EL (cell line): ENCODE measurements around the gene FUT6.
"Not testable (repeated sequence)": the region's sequence is repeated elsewhere in the genome, so short reads cannot be mapped to it uniquely, and the experiment has no call there.

Experiments
- DNase-seq: peaks from one replicate; pipeline ENCODE4 v3.0.0-alpha.2; 2016

FUT6 gene

GRCh38 chr19:5857203-5858081, 17.9 kb upstream of the FUT6 start:
- no peak for DNase-seq

GRCh38 chr19:5855151-5855550, 15.6 kb upstream of the FUT6 start:
- not testable (repeated sequence) for DNase-seq

DNA sequence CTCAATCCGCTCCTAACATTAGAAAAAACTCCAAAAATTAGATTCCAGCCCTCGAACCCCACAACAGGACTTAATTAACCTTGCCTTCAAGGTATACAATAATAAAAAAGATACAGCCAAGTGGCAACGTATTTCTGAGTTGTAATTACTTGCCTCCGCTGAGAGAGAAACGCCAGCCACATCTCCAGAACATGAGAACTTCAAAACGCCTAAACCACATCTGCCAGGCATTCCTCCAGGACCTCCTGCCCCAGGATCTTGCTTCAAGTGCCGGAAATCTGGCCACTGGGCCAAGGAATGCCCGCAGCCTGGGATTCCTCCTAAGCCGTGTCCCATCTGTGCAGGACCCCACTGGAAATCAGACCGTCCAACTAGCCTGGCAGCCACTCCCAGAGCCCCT, 14.6 kb upstream of the FUT6 start:
- DNase-seq = not testable (repeated sequence)

- no peak for DNase-seq
These were observed 11.8 kb upstream of the FUT6 start, which contains the start of gene FUT3 for GRCh38 chr19:5851302-5851701. Gene FUT3 (minus strand): TSS chr19:5851449.

DNA sequence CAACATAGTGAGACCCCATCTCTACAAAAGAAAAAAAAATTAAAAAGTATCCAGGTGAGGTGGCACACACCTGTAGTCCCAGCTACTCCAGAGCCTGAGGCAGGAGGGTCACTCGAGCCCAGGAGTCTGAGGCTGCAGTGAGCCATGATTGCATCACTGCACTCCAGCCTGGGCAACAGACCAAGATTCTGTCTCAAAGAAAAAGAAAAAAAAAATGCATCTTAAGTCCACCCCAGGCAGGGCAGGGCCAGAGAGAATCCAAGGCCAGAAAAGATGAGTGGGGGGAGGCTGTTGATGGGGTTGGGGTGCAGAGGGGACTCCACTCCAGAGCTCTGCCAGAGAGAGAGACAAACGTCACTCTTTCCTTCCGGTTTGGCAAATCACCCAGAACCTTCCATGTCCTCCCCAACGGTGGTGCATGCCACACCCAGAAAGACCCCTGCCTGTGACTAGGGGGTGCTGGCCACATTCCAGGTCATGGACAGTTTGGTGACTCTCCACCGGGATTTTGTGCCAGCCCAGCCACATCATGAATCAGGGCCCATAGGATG, 11.3 kb upstream of the FUT6 start:
- DNase-seq = peak; percentile 54

GRCh38 chr19:5850189-5850588, 10.7 kb upstream of the FUT6 start:
- DNase-seq = no peak

DNA sequence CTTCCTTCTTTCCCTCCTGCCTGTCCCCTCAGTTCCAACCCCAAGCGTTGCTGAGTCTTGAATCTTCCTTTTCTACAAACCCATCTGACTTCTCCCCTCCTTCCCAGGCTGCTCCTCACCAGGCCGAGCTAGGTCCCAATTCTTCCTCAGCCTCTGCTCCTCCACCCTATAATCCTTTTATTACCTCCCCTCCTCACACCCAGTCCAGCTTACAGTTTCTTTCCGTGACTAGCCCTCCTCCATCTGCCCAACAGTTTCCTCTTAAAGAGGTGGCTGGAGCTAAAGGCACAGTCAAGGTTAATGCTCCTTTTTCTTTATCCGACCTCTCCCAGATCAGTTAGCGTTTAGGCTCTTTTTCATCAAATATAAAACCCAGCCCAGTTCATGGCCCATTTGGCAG, 9.1 kb upstream of the FUT6 start:
- DNase-seq = not testable (repeated sequence)

GRCh38 chr19:5847846-5848245, 8.3 kb upstream of the FUT6 start:
- DNase-seq = not testable (repeated sequence)

DNA sequence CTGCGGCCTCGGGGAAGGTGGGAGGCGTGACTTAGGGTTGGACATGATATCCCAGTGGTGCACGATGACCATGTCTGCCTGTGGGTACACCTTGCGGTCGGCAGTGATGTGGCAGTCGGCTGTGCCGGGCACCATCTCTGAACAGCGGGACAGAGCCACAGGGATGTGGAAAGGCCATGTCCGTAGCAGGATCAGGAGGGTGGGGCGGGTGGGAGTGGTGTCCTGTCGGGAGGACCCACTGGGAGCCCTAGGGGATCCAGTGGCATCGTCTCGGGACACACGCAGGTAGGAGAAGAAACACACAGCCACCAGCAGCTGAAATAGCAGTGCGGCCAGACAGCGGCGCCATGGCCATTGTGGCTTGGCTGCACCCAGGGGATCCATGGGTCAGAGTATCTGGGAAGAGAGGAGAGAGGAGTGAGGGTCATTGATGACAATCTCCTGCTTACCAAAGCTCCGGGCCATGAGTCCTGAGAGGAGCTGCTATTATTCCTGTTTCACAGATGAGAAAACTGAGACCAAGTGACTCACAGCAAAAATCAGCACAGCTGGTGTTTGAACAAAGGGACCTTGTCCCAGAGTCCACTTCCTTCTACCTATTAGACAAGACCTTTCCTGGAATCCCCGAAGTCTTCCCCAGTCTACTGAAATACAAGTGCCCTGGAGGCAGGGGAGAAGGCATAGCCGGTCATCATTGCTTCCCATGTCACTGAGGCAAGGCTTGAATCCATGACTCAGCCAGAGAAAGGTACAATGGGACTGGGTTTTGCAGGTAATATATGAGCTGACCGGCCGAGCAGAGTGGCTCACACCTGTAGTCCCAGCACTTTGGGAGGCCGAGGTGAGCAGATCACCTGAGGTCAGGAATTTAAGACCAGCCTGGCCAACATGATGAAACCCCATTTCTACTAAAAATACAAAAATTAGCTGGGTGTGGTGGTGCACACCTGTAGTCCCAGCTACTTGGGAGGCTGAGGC, 5.2 kb upstream of the FUT6 start:
- DNase-seq = no peak

GRCh38 chr19:5843295-5843927, 3.9 kb upstream of the FUT6 start:
- DNase-seq = no peak

- not testable (repeated sequence) for DNase-seq
These were observed 2.2 kb upstream of the FUT6 start for GRCh38 chr19:5841735-5842111.

DNA sequence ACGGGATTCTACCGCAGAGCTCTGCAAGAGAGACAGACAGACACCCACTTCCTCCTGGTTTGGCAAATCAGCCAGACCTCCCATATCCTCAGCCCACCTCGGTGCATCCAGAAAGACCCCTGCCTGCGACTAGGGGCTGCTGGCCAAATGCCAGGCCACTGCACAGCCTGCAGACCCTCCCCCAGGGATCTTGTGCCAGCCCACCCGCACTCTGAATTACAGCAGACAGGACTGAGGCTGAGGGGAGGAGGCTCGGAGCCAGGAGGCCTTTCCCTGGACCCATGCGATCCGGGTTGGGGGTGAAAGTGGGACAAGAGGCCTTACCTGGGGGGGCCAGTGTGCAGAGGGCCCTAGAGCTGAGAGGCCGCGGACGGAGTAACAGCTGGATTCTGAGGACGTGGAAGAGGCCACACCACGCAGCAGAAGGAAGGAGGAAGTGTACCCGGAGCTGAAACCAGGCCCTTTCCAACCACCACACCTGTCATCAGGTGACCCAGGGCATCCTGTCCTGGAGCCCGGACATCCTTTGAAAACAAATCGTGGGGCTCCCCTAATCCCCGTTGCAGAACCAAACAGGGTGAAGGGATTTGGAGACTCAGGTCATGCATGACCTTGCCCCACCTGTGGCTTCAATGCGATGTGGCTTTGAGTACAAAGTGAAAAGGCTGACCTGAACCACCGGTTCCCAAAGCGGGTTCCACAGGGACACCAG, 993 bp downstream of the FUT6 start:
- no peak for DNase-seq

- DNase-seq = no peak
These were observed 1.6 kb downstream of the FUT6 start for GRCh38 chr19:5837761-5838352.

GRCh38 chr19:5832527-5833216, 6.8 kb downstream of the FUT6 start:
- no peak for DNase-seq

DNA sequence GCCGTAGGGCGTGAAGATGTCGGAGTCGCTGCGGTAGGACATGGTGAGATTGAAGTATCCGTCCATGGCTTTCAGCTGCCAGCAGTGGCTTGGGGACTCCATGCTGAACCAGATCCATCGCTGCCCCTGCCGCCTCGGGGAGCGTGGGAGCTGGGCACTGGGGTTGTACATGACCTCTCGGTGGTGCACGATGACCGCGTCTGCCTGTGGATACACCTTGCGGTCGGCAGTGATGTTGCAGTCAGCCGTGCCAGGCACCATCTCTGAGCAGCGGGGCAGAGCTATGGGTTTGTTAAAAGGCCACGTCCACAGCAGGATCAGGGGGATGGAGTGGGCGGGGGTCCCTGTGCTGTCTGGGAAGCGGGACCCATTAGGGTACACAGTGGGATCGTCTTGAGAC, 7.4 kb downstream of the FUT6 start:
- no peak for DNase-seq

GRCh38 chr19:5831159-5831558, 8.3 kb downstream of the FUT6 start:
- DNase-seq = no peak

DNA sequence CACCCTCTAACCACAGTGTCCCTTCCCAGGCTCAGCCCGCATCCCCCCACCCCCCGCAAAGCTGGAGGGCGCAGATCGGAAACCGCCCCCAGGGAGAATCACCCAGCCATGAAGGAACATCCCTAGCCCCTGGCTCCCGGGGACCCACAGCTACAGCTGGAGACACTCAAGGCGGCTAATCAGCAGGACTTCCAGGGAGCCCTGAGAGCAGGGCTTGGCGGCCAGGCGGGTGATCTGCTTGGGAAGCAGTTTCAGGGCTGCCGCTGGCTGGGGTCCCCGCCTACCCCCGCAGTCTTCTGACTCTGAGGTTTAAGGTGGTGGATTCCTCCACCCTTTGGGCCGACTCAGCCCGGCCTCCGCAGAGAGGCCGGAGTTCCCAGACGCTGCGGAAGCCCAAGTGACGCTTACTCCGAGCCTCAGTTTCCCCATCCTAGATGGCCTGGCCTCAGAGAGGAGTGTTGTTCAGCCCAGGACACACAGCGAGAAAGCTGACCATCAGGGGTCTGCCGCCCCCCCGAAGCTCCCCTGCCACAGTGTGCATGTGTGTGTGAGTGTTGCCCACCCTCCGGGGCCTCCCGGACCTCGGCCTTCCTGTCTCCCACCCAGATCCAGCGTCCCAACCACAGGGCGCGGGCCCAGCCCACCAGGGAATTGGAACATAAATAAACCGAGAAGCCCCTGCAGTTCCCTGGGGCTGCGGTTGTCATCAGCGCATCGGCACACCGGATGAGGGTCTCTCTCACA, 9.8 kb downstream of the FUT6 start:
- no peak for DNase-seq

- no peak for DNase-seq
These were observed 10.6 kb downstream of the FUT6 start for GRCh38 chr19:5828661-5829566.
